Fibroblast of mammary gland (primary cell): Measurements from ENCODE around the gene CAPS2.

Experiments used
- DNase-seq: peaks from one replicate; pipeline ENCODE4 v3.0.0-alpha.2; 2010; ENCODE audit warnings: low read depth
- H3K4me3 ChIP-seq: 2 replicates; pipeline ENCODE4 v1.5.1; 2011; ENCODE audit warnings: low read depth, mild to moderate bottlenecking, low read length, moderate library complexity; ENCODE audit not compliant: control insufficient read depth
- TF ChIP-seq, protein P1 (sequence below): conservative IDR thresholded peaks from 2 replicates; pipeline ENCODE4 v1.5.1; 2011; ENCODE audit warnings: low read depth, low read length, inconsistent platforms; ENCODE audit not compliant: control insufficient read depth, insufficient read depth

Gene CAPS2

DNA sequence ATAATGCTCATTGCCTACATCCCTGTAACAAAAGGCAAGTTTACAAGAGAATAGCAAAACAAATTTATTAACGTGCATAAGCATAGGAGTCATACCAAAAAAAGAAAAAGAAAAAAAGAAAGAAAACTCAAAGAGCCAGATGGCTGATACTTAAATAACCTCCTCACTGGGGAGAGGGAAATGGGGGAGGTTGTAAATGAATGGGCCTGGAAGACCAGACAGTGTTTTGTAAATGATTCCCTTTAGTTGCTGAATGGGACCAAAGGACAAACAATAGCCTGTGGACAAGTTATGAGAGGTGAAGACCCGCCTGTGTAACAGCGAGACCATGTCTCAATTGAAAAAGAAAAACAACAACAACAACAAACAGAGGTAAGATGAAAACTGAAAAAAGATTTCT, 35.3 kb downstream of the CAPS2 start:
- no peak overlapping the region for H3K4me3 ChIP-seq
- no peak for DNase-seq
- TF ChIP-seq, protein P1, sequence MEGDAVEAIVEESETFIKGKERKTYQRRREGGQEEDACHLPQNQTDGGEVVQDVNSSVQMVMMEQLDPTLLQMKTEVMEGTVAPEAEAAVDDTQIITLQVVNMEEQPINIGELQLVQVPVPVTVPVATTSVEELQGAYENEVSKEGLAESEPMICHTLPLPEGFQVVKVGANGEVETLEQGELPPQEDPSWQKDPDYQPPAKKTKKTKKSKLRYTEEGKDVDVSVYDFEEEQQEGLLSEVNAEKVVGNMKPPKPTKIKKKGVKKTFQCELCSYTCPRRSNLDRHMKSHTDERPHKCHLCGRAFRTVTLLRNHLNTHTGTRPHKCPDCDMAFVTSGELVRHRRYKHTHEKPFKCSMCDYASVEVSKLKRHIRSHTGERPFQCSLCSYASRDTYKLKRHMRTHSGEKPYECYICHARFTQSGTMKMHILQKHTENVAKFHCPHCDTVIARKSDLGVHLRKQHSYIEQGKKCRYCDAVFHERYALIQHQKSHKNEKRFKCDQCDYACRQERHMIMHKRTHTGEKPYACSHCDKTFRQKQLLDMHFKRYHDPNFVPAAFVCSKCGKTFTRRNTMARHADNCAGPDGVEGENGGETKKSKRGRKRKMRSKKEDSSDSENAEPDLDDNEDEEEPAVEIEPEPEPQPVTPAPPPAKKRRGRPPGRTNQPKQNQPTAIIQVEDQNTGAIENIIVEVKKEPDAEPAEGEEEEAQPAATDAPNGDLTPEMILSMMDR = no peak

DNA sequence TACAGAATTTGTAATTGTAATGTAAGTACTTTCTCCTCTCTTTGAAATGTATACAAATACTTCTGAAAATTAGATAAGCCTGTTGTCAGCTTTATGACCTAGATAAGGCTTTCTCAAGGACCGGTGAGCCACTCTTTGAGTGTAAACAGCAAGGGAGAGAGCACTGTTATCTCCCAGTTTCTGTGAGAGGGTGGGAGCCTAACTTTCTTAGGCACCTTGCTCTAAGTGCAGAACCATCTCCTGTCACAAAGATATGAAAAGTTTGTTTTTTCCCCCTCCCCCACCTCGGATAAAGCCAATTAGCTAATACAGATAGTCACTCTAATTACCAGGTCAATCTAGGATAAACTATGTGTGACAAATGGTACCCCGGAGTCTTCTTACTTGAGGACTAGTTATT, 35.8 kb downstream of the CAPS2 start:
- no peak for DNase-seq
- no peak overlapping the region for H3K4me3 ChIP-seq
- TF ChIP-seq, protein P1 = no peak

DNA sequence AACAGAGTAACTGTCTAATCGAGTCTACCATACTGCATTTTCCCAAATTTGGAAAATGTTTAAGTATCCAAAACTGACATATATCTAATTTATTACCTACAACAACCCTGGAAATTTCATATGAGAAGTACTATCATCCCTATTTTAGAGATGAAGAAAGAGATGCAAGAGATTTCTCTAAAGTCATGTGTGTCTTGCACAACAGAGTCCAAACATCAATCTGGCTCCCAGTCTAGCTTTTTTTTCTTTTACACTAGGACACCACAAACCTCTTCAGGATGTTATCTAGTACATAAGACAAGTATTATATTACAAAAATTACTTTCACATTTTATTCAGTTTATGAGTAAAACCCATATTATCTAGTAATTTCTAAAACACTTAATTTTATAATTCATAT, 39.1 kb downstream of the CAPS2 start:
- no peak overlapping the region for H3K4me3 ChIP-seq
- TF ChIP-seq, protein P1 = no peak
- DNase-seq = no peak

DNA sequence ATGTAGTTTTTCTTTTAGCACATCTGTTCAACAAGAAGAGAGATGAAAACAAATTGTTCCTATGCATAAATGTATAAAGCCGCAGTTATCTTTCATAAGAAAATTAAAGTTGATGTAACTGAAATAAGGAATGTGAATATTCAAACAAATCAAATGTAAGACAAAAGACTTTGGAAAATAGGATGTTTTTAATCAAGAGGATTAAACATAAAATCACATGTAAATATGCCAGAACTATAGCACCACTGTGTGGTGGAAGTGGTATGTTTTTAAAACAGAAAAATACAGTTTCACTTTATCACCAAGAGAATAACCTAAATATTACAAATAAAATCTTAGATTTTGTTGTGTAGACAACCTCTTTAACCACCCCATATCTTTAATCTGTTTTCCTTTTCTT, 40.4 kb downstream of the CAPS2 start:
- no peak overlapping the region for H3K4me3 ChIP-seq
- TF ChIP-seq, protein P1 = peak; percentile 45
- peak; percentile 52 for DNase-seq

DNA sequence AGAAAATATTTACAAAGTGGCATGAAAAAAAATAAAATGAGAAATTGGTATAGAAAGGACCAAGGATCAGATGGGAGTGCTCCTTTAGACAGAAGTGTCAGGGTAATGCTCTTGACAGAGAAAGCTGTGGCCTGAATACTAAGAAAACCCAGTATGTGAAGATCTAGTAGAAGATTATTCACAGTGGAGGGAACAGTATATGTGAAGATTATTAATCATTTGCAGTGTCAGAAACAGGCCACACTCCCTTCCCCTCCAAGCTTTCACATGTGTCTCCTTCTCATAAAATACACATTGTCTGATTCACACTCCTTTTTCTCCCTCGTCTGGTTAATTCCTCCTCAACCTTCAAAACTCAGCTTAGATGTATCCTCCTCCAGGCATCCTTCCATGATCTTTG, 41.3 kb downstream of the CAPS2 start:
- no peak for DNase-seq
- no peak overlapping the region for H3K4me3 ChIP-seq
- TF ChIP-seq, protein P1 = no peak

DNA sequence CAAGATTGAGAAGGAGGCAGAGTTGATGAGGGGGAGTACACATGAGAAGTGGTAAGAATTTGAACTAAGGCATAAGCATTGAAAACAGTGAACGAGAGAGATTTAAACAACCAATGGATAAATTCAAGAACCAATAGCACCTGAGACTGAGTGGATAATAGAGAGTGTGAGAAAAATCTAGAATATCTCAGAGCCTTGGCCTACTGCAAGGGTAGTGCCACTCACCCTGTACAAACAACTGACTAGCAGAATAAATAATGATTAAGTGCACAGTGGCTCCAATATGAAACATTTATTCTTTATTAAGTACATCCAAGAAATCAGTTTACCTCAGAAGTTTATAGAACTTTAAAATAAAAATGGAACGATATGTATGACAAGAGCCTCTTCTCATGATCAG, 54.4 kb downstream of the CAPS2 start:
- DNase-seq = no peak
- no peak overlapping the region for H3K4me3 ChIP-seq
- TF ChIP-seq, protein P1 = no peak

DNA sequence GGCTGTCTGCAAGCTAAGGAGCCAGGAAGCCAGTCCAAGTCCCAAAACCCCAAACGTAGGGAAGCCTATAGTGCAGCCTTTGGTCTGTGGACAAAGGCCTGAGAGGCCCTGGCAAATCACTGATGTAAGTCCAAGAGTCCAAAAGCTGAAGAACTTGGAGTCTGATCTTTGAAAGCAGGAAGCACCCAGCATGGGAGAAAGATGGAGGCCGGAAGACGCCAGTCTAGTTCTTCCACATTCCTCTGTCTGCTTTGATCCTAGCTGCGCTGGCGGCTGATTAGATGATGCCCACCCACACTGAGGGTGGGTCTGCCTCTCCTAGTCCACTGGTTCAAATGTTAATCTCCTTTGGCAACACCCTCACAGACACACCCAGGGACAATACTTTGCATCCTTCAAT, 58.5 kb downstream of the CAPS2 start:
- TF ChIP-seq, protein P1 = no peak
- no peak for DNase-seq
- no peak overlapping the region for H3K4me3 ChIP-seq
